GM04503 (cell line): Measurements from ENCODE around the gene MAGED4B.
A peak's percentile ranks its signal among the peaks of the same experiment; 100 is the strongest.
"Not testable (repeated sequence)": the region's sequence is repeated elsewhere in the genome, so short reads cannot be mapped to it uniquely, and the experiment has no call there.

Experiments used
- DNase-seq: peaks from one replicate; pipeline ENCODE4 v3.0.0-alpha.2; 2012; ENCODE audit warnings: low read depth

The MAGED4B gene

GRCh38 chrX:52068666-52069640, at the start of gene MAGED4B:
TSS of gene MAGED4B (minus strand) at chrX:52069183. CDS start at chrX:52068172, 1,011 bp downstream.
- not testable (repeated sequence) for DNase-seq

- no peak for DNase-seq
These were observed 49.3 kb upstream of the MAGED4B start for GRCh38 chrX:52118262-52118661.

GRCh38 chrX:52082578-52082977, 13.6 kb upstream of the MAGED4B start:
- peak; percentile 8 for DNase-seq

GRCh38 chrX:52078131-52078530, 9.1 kb upstream of the MAGED4B start:
- no peak for DNase-seq

- DNase-seq: not testable (repeated sequence)
These were observed 26.7 kb downstream of the MAGED4B start for GRCh38 chrX:52042288-52042687.

- DNase-seq: no peak
These were observed 34.8 kb downstream of the MAGED4B start for GRCh38 chrX:52034211-52034610.

- DNase-seq: no peak
These were observed 37.6 kb downstream of the MAGED4B start for GRCh38 chrX:52031371-52031770.

- DNase-seq: no peak
These were observed 53.2 kb downstream of the MAGED4B start for GRCh38 chrX:52015794-52016193.
